Neural progenitor cell (in vitro differentiated cells): ENCODE data around the gene RHOBTB3.

ENCODE experiments used
- EZH2 ChIP-seq: fragments of 200-600 bp; sonication (generic); IDR thresholded peaks from 2 replicates; pipeline ENCODE4 v1.6.1; 2017; ENCODE audit warnings: antibody characterized with exemption, mild to moderate bottlenecking, moderate library complexity
- TF ChIP-seq, protein P1 (sequence below): fragments of 200-600 bp; sonication (generic); IDR thresholded peaks from 2 replicates; pipeline ENCODE4 v1.5.1; 2017; ENCODE audit warnings: antibody characterized with exemption, mild to moderate bottlenecking

GRCh38 chr5:95821110-95822021 is 90.2 kb downstream of the RHOBTB3 start:
- TF ChIP-seq, protein P1, sequence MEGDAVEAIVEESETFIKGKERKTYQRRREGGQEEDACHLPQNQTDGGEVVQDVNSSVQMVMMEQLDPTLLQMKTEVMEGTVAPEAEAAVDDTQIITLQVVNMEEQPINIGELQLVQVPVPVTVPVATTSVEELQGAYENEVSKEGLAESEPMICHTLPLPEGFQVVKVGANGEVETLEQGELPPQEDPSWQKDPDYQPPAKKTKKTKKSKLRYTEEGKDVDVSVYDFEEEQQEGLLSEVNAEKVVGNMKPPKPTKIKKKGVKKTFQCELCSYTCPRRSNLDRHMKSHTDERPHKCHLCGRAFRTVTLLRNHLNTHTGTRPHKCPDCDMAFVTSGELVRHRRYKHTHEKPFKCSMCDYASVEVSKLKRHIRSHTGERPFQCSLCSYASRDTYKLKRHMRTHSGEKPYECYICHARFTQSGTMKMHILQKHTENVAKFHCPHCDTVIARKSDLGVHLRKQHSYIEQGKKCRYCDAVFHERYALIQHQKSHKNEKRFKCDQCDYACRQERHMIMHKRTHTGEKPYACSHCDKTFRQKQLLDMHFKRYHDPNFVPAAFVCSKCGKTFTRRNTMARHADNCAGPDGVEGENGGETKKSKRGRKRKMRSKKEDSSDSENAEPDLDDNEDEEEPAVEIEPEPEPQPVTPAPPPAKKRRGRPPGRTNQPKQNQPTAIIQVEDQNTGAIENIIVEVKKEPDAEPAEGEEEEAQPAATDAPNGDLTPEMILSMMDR = no peak
- TF ChIP-seq EZH2 = no peak
